ENCODE measurements around the gene SYNDIG1.

Gene SYNDIG1

GRCh38 chr20:24608926-24609667, 139.7 kb downstream of the SYNDIG1 start:
- DNase-seq (ENCODE audit: insufficient read length, low spot score) (no peak), FAIRE-seq (no peak)
- no peak for TF ChIP-seq CTCF (IDR thresholded peaks at IDR 0.05; ENCODE audit: insufficient read depth, missing control alignments)

- no peak for FAIRE-seq
Measured at GRCh38 chr20:24609757-24610156, 140.3 kb downstream of the SYNDIG1 start.

GRCh38 chr20:24610341-24611115, 141.1 kb downstream of the SYNDIG1 start:
- FAIRE-seq = no peak
- TF ChIP-seq CTCF (IDR thresholded peaks at IDR 0.05; ENCODE audit: insufficient read depth, missing control alignments) = no peak
- no peak for DNase-seq (ENCODE audit: insufficient read length, low spot score)

More at GRCh38 chr20:24609757-24610156, 140.3 kb downstream of the SYNDIG1 start:
- TF ChIP-seq CTCF (IDR thresholded peaks at IDR 0.05; ENCODE audit: insufficient read depth, missing control alignments) = no peak
- DNase-seq (ENCODE audit: insufficient read length, low spot score) = no peak

- no peak for TF ChIP-seq CTCF (IDR thresholded peaks at IDR 0.05; ENCODE audit: insufficient read depth, missing control alignments)
- FAIRE-seq (no peak), DNase-seq (ENCODE audit: insufficient read length, low spot score) (no peak)
Measured at GRCh38 chr20:24611360-24612140, 142.1 kb downstream of the SYNDIG1 start.

- no peak for TF ChIP-seq CTCF (IDR thresholded peaks at IDR 0.05; ENCODE audit: insufficient read depth, missing control alignments)
- DNase-seq (ENCODE audit: insufficient read length, low spot score) (no peak), FAIRE-seq (no peak)
Measured at GRCh38 chr20:24612799-24613775, 143.7 kb downstream of the SYNDIG1 start.

GRCh38 chr20:24614341-24614740, 144.9 kb downstream of the SYNDIG1 start:
- FAIRE-seq (no peak), DNase-seq (ENCODE audit: insufficient read length, low spot score) (no peak)
- TF ChIP-seq CTCF (IDR thresholded peaks at IDR 0.05; ENCODE audit: insufficient read depth, missing control alignments) = no peak

Measured in D721Med (cell line).